Anterior cingulate cortex (tissue), 58 donors: ENCODE data around the gene CST9L.

ENCODE experiments used
- DNase-seq, 58 donors: peaks; one replicate each; lab custom pipeline; 2025; lab: John Stamatoyannopoulos, UW

Gene CST9L

GRCh38 chr20:23550227-23550626 is 18.1 kb downstream of the CST9L start:
- DNase-seq = no peak

GRCh38 chr20:23548408-23548807 is 19.9 kb downstream of the CST9L start:
- no peak for DNase-seq

GRCh38 chr20:23547613-23548012 is 20.7 kb downstream of the CST9L start:
- no peak for DNase-seq

GRCh38 chr20:23546435-23547144 is 21.7 kb downstream of the CST9L start:
- DNase-seq = no peak

- no peak for DNase-seq
Measured at GRCh38 chr20:23544133-23544532, 24.2 kb downstream of the CST9L start.

GRCh38 chr20:23542801-23543200 is 25.5 kb downstream of the CST9L start:
- no peak for DNase-seq

- no peak for DNase-seq
Measured at GRCh38 chr20:23541776-23542175, 26.5 kb downstream of the CST9L start.

- no peak for DNase-seq
Measured at GRCh38 chr20:23541330-23541729, 27.0 kb downstream of the CST9L start.

- no peak for DNase-seq
Measured at GRCh38 chr20:23540624-23541023, 27.7 kb downstream of the CST9L start.

- DNase-seq = no peak
Measured at GRCh38 chr20:23537030-23537429, 31.3 kb downstream of the CST9L start.

- DNase-seq = no peak
Measured at GRCh38 chr20:23536328-23536974, 31.8 kb downstream of the CST9L start.

- peak in 10 of 58 donors; percentile 1 to 45 (median 13) for DNase-seq
Measured at GRCh38 chr20:23534801-23535593, 33.3 kb downstream of the CST9L start.

- no peak for DNase-seq
Measured at GRCh38 chr20:23533161-23533560, 35.1 kb downstream of the CST9L start.

GRCh38 chr20:23532533-23532932 is 35.8 kb downstream of the CST9L start:
- DNase-seq = no peak

GRCh38 chr20:23530937-23531567 is 37.2 kb downstream of the CST9L start:
- DNase-seq = no peak

GRCh38 chr20:23528867-23529431 is 39.3 kb downstream of the CST9L start:
- no peak for DNase-seq

GRCh38 chr20:23526850-23527249 is 41.4 kb downstream of the CST9L start:
- DNase-seq = no peak

- no peak for DNase-seq
Measured at GRCh38 chr20:23524146-23524545, 44.1 kb downstream of the CST9L start.

GRCh38 chr20:23520185-23520584 is 48.1 kb downstream of the CST9L start:
- DNase-seq = no peak

- DNase-seq = no peak
Measured at GRCh38 chr20:23519556-23519955, 48.7 kb downstream of the CST9L start.

GRCh38 chr20:23517719-23518118 is 50.6 kb downstream of the CST9L start:
- no peak for DNase-seq
